Activated naive CD4-positive, alpha-beta T cell treated with anti-CD3 and anti-CD28 coated beads for 36 hours (primary cell): ENCODE measurements around the gene PTGS2. TPM values are rescaled to one million over a fixed set of nuclear protein-coding genes. Genes with fewer than 3 reads are reported as not detected.
"Not testable (repeated sequence)": the region's sequence is repeated elsewhere in the genome, so short reads cannot be mapped to it uniquely, and the experiment has no call there.

ENCODE experiments used
- CTCF ChIA-PET: fragments of 350-600 bp; sonication (Branson Sonifier 250); formaldehyde crosslinking; loops from one replicate; lab custom pipeline; 2021; ENCODE audit warnings: antibody characterized with exemption; lab: Charles Lee
- DNase-seq: peaks from one replicate; pipeline ENCODE4 v3.0.0-alpha.2; 2020
- H3K27ac Mint-ChIP-seq: one replicate; pipeline ENCODE4 v1.8.0; 2021; ENCODE audit warnings: mild to moderate bottlenecking, mixed read lengths
- H3K27me3 Mint-ChIP-seq: one replicate; pipeline ENCODE4 v1.8.0; 2021; ENCODE audit warnings: low read depth, mixed read lengths
- H3K36me3 Mint-ChIP-seq: one replicate; pipeline ENCODE4 v1.8.0; 2021; ENCODE audit warnings: low read depth, mixed read lengths
- H3K4me1 Mint-ChIP-seq: one replicate; pipeline ENCODE4 v1.8.0; 2021; ENCODE audit warnings: low read depth, mixed read lengths
- H3K4me3 Mint-ChIP-seq: one replicate; pipeline ENCODE4 v1.8.0; 2021; ENCODE audit warnings: mild to moderate bottlenecking, moderate library complexity, mixed read lengths
- H3K9me3 Mint-ChIP-seq: one replicate; pipeline ENCODE4 v1.8.0; 2021; ENCODE audit warnings: mixed read lengths
- intact Hi-C: fragments of 100-400 bp; cut with micrococcal nuclease; formaldehyde crosslinking; loops from one replicate; pipeline ENCODE4 v1.15.1; 2023
- total RNA-seq, 2 experiments: library from RNA; stranded (reverse); gene quantifications; one replicate each; pipeline ENCODE4 v1.2.3, GENCODE V29; 2021

PTGS2 gene
- total RNA-seq, 2 experiments from 2014 or later, result 1.8 to 2.0 TPM

GRCh38 chr1:186683652-186684410, 3.6 kb upstream of the PTGS2 start:
- Mint-ChIP-seq H3K9me3 (peaks cover 1% of the 10 kb centered on the region), H3K4me1 (peaks cover 10% of the 10 kb centered on the region), H3K4me3 (no peak overlapping the region), H3K36me3 (peaks cover 1% of the 10 kb centered on the region), H3K27me3 (peaks cover 45% of the 10 kb centered on the region), H3K27ac (no peak overlapping the region)
- CTCF ChIA-PET, result interaction anchor here (0.7 to 2.1 kb wide), 2 partner anchors 22 to 79 kb away, joined by 3 to 9 read pairs; no protein-coding TSS in a partner anchor
- intact Hi-C loops, result no loop called here
- no peak for DNase-seq

- peaks cover 1% of the 10 kb centered on the region for H3K9me3 Mint-ChIP-seq
- peaks cover 48% of the 10 kb centered on the region for H3K27me3 Mint-ChIP-seq
- H3K27ac Mint-ChIP-seq, result no peak overlapping the region
- peaks cover 10% of the 10 kb centered on the region for H3K4me1 Mint-ChIP-seq
- CTCF ChIA-PET, result interaction anchor here (2.1 kb wide), 1 partner anchor 77 kb away, joined by 9 read pairs; no protein-coding TSS in a partner anchor
- H3K4me3 Mint-ChIP-seq, result no peak overlapping the region
- intact Hi-C loops, result loop anchor here (1.0 kb wide), 1 partner anchor 278 kb away; no protein-coding TSS in a partner anchor
- DNase-seq, result no peak
- peaks cover 1% of the 10 kb centered on the region for H3K36me3 Mint-ChIP-seq
Measured at GRCh38 chr1:186682736-186683135, 2.5 kb upstream of the PTGS2 start.

- H3K9me3 Mint-ChIP-seq, result no peaks in the 10 kb centered on the region
- H3K4me3 Mint-ChIP-seq, result no peak overlapping the region
- intact Hi-C loops, result loop anchor here (1.0 to 2.0 kb wide), 3 partner anchors 278 to 409 kb away; no protein-coding TSS in a partner anchor
- H3K4me1 Mint-ChIP-seq, result peaks cover 10% of the 10 kb centered on the region
- no peak overlapping the region for H3K27ac Mint-ChIP-seq
- H3K36me3 Mint-ChIP-seq, result peaks cover 1% of the 10 kb centered on the region
- H3K27me3 Mint-ChIP-seq, result peaks cover 48% of the 10 kb centered on the region
- DNase-seq, result no peak
- CTCF ChIA-PET, result no interaction called here
Measured at GRCh38 chr1:186681801-186682200, 1.6 kb upstream of the PTGS2 start.

GRCh38 chr1:186681121-186681520, 898 bp upstream of the PTGS2 start:
- H3K27me3 Mint-ChIP-seq, result peaks cover 51% of the 10 kb centered on the region
- no peak for DNase-seq
- peak overlapping the region; percentile 78 for H3K4me3 Mint-ChIP-seq
- peaks cover 1% of the 10 kb centered on the region for H3K36me3 Mint-ChIP-seq
- intact Hi-C loops, result loop anchor here (2.0 kb wide), 2 partner anchors 306 to 408 kb away; no protein-coding TSS in a partner anchor
- H3K9me3 Mint-ChIP-seq, result no peaks in the 10 kb centered on the region
- CTCF ChIA-PET, result interaction anchor here (0.8 to 2.3 kb wide), 5 partner anchors 42 to 305 kb away, joined by 3 to 7 read pairs (median 5); no protein-coding TSS in a partner anchor
- H3K27ac Mint-ChIP-seq, result no peak overlapping the region
- H3K4me1 Mint-ChIP-seq, result peaks cover 10% of the 10 kb centered on the region

GRCh38 chr1:186679924-186680244, 339 bp downstream of the PTGS2 start:
- Mint-ChIP-seq H3K4me3 (peak overlapping the region; percentile 78), H3K27ac (no peak overlapping the region), H3K36me3 (peaks cover 1% of the 10 kb centered on the region), H3K27me3 (peaks cover 49% of the 10 kb centered on the region), H3K4me1 (peaks cover 10% of the 10 kb centered on the region), H3K9me3 (no peaks in the 10 kb centered on the region)
- intact Hi-C loops, result loop anchor here (1.0 to 2.0 kb wide), 6 partner anchors 62 to 407 kb away; partner anchors contain the start of genes ODR4 and TPR
- no peak for DNase-seq
- CTCF ChIA-PET, result interaction anchor here (0.7 to 2.3 kb wide), 7 partner anchors 13 to 306 kb away, joined by 3 to 7 read pairs (median 3); no protein-coding TSS in a partner anchor

- DNase-seq, result no peak
- no peak overlapping the region for H3K27ac Mint-ChIP-seq
- peaks cover 1% of the 10 kb centered on the region for H3K36me3 Mint-ChIP-seq
- CTCF ChIA-PET, result no interaction called here
- H3K4me3 Mint-ChIP-seq, result no peak overlapping the region
- intact Hi-C loops, result no loop called here
- H3K9me3 Mint-ChIP-seq, result no peaks in the 10 kb centered on the region
- peaks cover 10% of the 10 kb centered on the region for H3K4me1 Mint-ChIP-seq
- peaks cover 37% of the 10 kb centered on the region for H3K27me3 Mint-ChIP-seq
Measured at GRCh38 chr1:186678155-186678554, 2.1 kb downstream of the PTGS2 start.

GRCh38 chr1:186672596-186672995, 7.6 kb downstream of the PTGS2 start:
- no peak for DNase-seq
- Mint-ChIP-seq H3K36me3 (no peaks in the 10 kb centered on the region), H3K27me3 (peaks cover 16% of the 10 kb centered on the region), H3K4me1 (no peaks in the 10 kb centered on the region), H3K27ac (no peak overlapping the region), H3K4me3 (no peak overlapping the region), H3K9me3 (peaks cover 1% of the 10 kb centered on the region)
- intact Hi-C loops, result no loop called here
- CTCF ChIA-PET, result no interaction called here

- H3K4me3 Mint-ChIP-seq, result no peak overlapping the region
- peaks cover 16% of the 10 kb centered on the region for H3K27me3 Mint-ChIP-seq
- no peak for DNase-seq
- H3K4me1 Mint-ChIP-seq, result no peaks in the 10 kb centered on the region
- no peaks in the 10 kb centered on the region for H3K36me3 Mint-ChIP-seq
- H3K9me3 Mint-ChIP-seq, result peaks cover 1% of the 10 kb centered on the region
- intact Hi-C loops, result no loop called here
- CTCF ChIA-PET, result no interaction called here
- no peak overlapping the region for H3K27ac Mint-ChIP-seq
Measured at GRCh38 chr1:186672131-186672530, 8.1 kb downstream of the PTGS2 start.

- Mint-ChIP-seq H3K9me3 (peaks cover 1% of the 10 kb centered on the region), H3K4me3 (no peak overlapping the region), H3K27me3 (peaks cover 17% of the 10 kb centered on the region), H3K4me1 (no peaks in the 10 kb centered on the region), H3K36me3 (no peaks in the 10 kb centered on the region), H3K27ac (no peak overlapping the region)
- intact Hi-C loops, result no loop called here
- DNase-seq, result no peak
- CTCF ChIA-PET, result interaction anchor here (0.6 kb wide), 1 partner anchor 133 kb away, joined by 3 read pairs; no protein-coding TSS in a partner anchor
Measured at GRCh38 chr1:186671136-186671825, 8.9 kb downstream of the PTGS2 start.

- H3K27me3 Mint-ChIP-seq, result peaks cover 15% of the 10 kb centered on the region
- intact Hi-C loops, result no loop called here
- DNase-seq, result no peak
- no peak overlapping the region for H3K4me3 Mint-ChIP-seq
- no peaks in the 10 kb centered on the region for H3K36me3 Mint-ChIP-seq
- H3K27ac Mint-ChIP-seq, result no peak overlapping the region
- CTCF ChIA-PET, result interaction anchor here (0.6 kb wide), 1 partner anchor 132 kb away, joined by 3 read pairs; no protein-coding TSS in a partner anchor
- H3K9me3 Mint-ChIP-seq, result peaks cover 1% of the 10 kb centered on the region
- no peaks in the 10 kb centered on the region for H3K4me1 Mint-ChIP-seq
Measured at GRCh38 chr1:186670297-186671135, 9.7 kb downstream of the PTGS2 start.

GRCh38 chr1:186669784-186670183, 10.4 kb downstream of the PTGS2 start:
- DNase-seq, H3K36me3 Mint-ChIP-seq, H3K9me3 Mint-ChIP-seq, H3K27ac Mint-ChIP-seq, intact Hi-C loops, H3K4me1 Mint-ChIP-seq, H3K4me3 Mint-ChIP-seq, CTCF ChIA-PET: not testable (repeated sequence)
- H3K27me3 Mint-ChIP-seq, result peaks cover 15% of the 10 kb centered on the region

- H3K9me3 Mint-ChIP-seq, H3K27ac Mint-ChIP-seq, intact Hi-C loops, H3K4me3 Mint-ChIP-seq, CTCF ChIA-PET, H3K4me1 Mint-ChIP-seq, DNase-seq, H3K27me3 Mint-ChIP-seq, H3K36me3 Mint-ChIP-seq: not testable (repeated sequence)
Measured at GRCh38 chr1:186664217-186664616, 16.0 kb downstream of the PTGS2 start.
